GM23338 (cell line): ENCODE data around the gene SF3B1. TPM values are rescaled to one million over a fixed set of nuclear protein-coding genes. Genes with fewer than 3 reads are reported as not detected.
"Not testable (repeated sequence)": the region's sequence is repeated elsewhere in the genome, so short reads cannot be mapped to it uniquely, and the experiment has no call there.

Experiments used
- ATAC-seq: fragments of 200-7000 bp; cut with Tn5 transposase; 3 replicates; pipeline ENCODE4 v1.9.1; 2020
- DNase-seq: peaks from one replicate; pipeline ENCODE4 v3.0.0-alpha.2; 2015; ENCODE audit warnings: low spot score
- H2AFZ ChIP-seq: fragments of 200-600 bp; sonication (generic); 2 replicates; pipeline ENCODE4 v1.8.0; 2016; ENCODE audit warnings: antibody characterized with exemption, mild to moderate bottlenecking, moderate library complexity
- H3F3A ChIP-seq: fragments of 200-600 bp; sonication (generic); replicated peaks from 2 replicates; pipeline ENCODE4 v1.8.0; 2017; ENCODE audit warnings: antibody characterized with exemption, mixed run types, low read depth
- H3K27ac ChIP-seq: fragments of 200-600 bp; sonication (generic); 2 replicates; pipeline ENCODE4 v1.6.1; 2016; ENCODE audit warnings: low read depth
- H3K27me3 ChIP-seq: fragments of 200-600 bp; sonication (generic); 2 replicates; pipeline ENCODE4 v1.8.0; 2016; ENCODE audit warnings: mild to moderate bottlenecking, mixed run types, moderate library complexity; ENCODE audit not compliant: insufficient read depth
- H3K36me3 ChIP-seq: fragments of 200-600 bp; sonication (generic); 2 replicates; pipeline ENCODE4 v1.8.0; 2016; ENCODE audit warnings: mild to moderate bottlenecking; ENCODE audit not compliant: insufficient read depth
- H3K4me1 ChIP-seq: fragments of 200-600 bp; sonication (generic); 2 replicates; pipeline ENCODE4 v1.8.0; 2016; ENCODE audit warnings: mild to moderate bottlenecking, moderate library complexity; ENCODE audit not compliant: insufficient read depth
- H3K4me2 ChIP-seq: fragments of 200-600 bp; sonication (generic); 2 replicates; pipeline ENCODE4 v1.7.1; 2017; ENCODE audit warnings: mixed run types
- H3K4me3 ChIP-seq: fragments of 200-600 bp; sonication (generic); 2 replicates; pipeline ENCODE4 v1.6.1; 2016; ENCODE audit warnings: mixed run types
- H3K79me2 ChIP-seq: fragments of 200-600 bp; sonication (generic); replicated peaks from 2 replicates; pipeline ENCODE4 v1.8.0; 2017; ENCODE audit warnings: mild to moderate bottlenecking; ENCODE audit not compliant: insufficient read depth
- H3K9me2 ChIP-seq: fragments of 200-600 bp; sonication (generic); 2 replicates; pipeline ENCODE4 v1.8.0; 2017; ENCODE audit not compliant: insufficient read depth
- H4K20me1 ChIP-seq: fragments of 200-600 bp; sonication (generic); replicated peaks from 2 replicates; pipeline ENCODE4 v1.8.0; 2017; ENCODE audit warnings: mild to moderate bottlenecking; ENCODE audit not compliant: insufficient read depth
- H3K27ac Mint-ChIP-seq: 2 replicates; pipeline ENCODE4 v1.8.0; 2020; ENCODE audit warnings: inconsistent platforms, mild to moderate bottlenecking, moderate library complexity, mixed read lengths
- H3K27me3 Mint-ChIP-seq: 3 replicates; pipeline ENCODE4 v1.8.0; 2022; ENCODE audit warnings: low read depth, mild to moderate bottlenecking, moderate library complexity, mixed read lengths, inconsistent platforms; ENCODE audit not compliant: insufficient read depth, poor library complexity
- H3K36me3 Mint-ChIP-seq: 3 replicates; pipeline ENCODE4 v1.8.0; 2021; ENCODE audit warnings: low read depth, mild to moderate bottlenecking, inconsistent platforms, moderate library complexity, mixed read lengths
- H3K4me1 Mint-ChIP-seq: 3 replicates; pipeline ENCODE4 v1.8.0; 2020; ENCODE audit warnings: mild to moderate bottlenecking, inconsistent platforms, mixed read lengths
- H3K4me3 Mint-ChIP-seq: 3 replicates; pipeline ENCODE4 v1.8.0; 2021; ENCODE audit warnings: moderate library complexity, mild to moderate bottlenecking, inconsistent platforms, mixed read lengths
- H3K9me3 Mint-ChIP-seq: 3 replicates; pipeline ENCODE4 v1.8.0; 2020; ENCODE audit warnings: moderate library complexity, mild to moderate bottlenecking, inconsistent platforms, mixed read lengths
- EZH2 ChIP-seq: fragments of 200-600 bp; sonication (generic); IDR thresholded peaks from one replicate; pipeline ENCODE4 v1.8.0; 2017; ENCODE audit warnings: antibody characterized with exemption, mild to moderate bottlenecking, low read depth; ENCODE audit not compliant: unreplicated experiment
- EZH2phosphoT487 ChIP-seq: fragments of 200-600 bp; sonication (generic); IDR thresholded peaks from one replicate; pipeline ENCODE4 v1.8.1; 2018; ENCODE audit warnings: antibody characterized with exemption; ENCODE audit not compliant: unreplicated experiment
- JUNB ChIP-seq: IDR thresholded peaks from one replicate; pipeline ENCODE4 v1.6.1; 2016; ENCODE audit warnings: antibody characterized with exemption; ENCODE audit not compliant: unreplicated experiment
- POLR2AphosphoS5 ChIP-seq: IDR thresholded peaks from 2 replicates; pipeline ENCODE4 v1.6.1; 2016; ENCODE audit warnings: antibody characterized with exemption, low read depth
- REST ChIP-seq: IDR thresholded peaks from one replicate; pipeline ENCODE4 v1.6.1; 2018; ENCODE audit warnings: antibody characterized with exemption; ENCODE audit not compliant: unreplicated experiment
- ZNF462 ChIP-seq: fragments of 250-450 bp; sonication (Bioruptor Pico); IDR thresholded peaks from 2 replicates; pipeline ENCODE4 v1.5.0; 2020; ENCODE audit warnings: mild to moderate bottlenecking, moderate library complexity
- polyA plus RNA-seq: library from polyadenylated mRNA; unstranded; fragments of >200 nt; fragmentation: Nextera tagmentation; extraction: Ambion mirVana; gene quantifications from 2 replicates; pipeline ENCODE4 v1.2.1, GENCODE V29; 2016
- total RNA-seq: library from RNA; depleted of rRNA; stranded (reverse); fragments of >200 nt; shearing (Covaris generic); gene quantifications from 2 replicates; pipeline ENCODE4 v1.2.3, GENCODE V29; 2014

The SF3B1 gene
- total and polyA plus RNA-seq, 2 experiments from 2014 or later: 238 to 340 TPM

GRCh38 chr2:197433780-197434438 is 919 bp downstream of the SF3B1 start (continued):
- TF ChIP-seq ZNF462 (CRISPR knock-in tag): no peak
- TF ChIP-seq EZH2phosphoT487: no peak
- no peak for TF ChIP-seq JUNB
- TF ChIP-seq REST: no peak
- TF ChIP-seq POLR2AphosphoS5: no peak
- no peak for TF ChIP-seq EZH2

GRCh38 chr2:197432527-197432926 is 2.3 kb downstream of the SF3B1 start:
- H3K27ac ChIP-seq: 0 out of 2 replicates have a peak overlapping the region, but pooled peaks have one; percentile 56
- peaks cover 28% of the 10 kb centered on the region for H3K4me1 ChIP-seq
- Mint-ChIP-seq H3K4me3 (peak overlapping the region; percentile 93), H3K36me3 (peaks cover 22% of the 10 kb centered on the region), H3K27me3 (peaks cover 12% of the 10 kb centered on the region), H3K4me1 (peaks cover 29% of the 10 kb centered on the region)
- H3K4me2 ChIP-seq: peak overlapping the region; percentile 96
- H4K20me1 ChIP-seq: peaks cover 62% of the 10 kb centered on the region
- peak overlapping the region; percentile 83; the same call in 1 of the 2 replicates for H3K4me3 ChIP-seq
- not testable (repeated sequence) for H3K9me2 ChIP-seq, H3K36me3 ChIP-seq, H3K27me3 ChIP-seq, H2AFZ ChIP-seq, H3K9me3 Mint-ChIP-seq, H3F3A ChIP-seq, DNase-seq, H3K27ac Mint-ChIP-seq, ATAC-seq
- peaks cover 78% of the 10 kb centered on the region for H3K79me2 ChIP-seq
